ENCODE measurements around the gene DNAI4.
"Not testable (repeated sequence)": the region's sequence is repeated elsewhere in the genome, so short reads cannot be mapped to it uniquely, and the experiment has no call there.

The DNAI4 gene

GRCh38 chr1:66833112-66833511 lies 91.5 kb downstream of the DNAI4 start:
- no peak for DNase-seq (ENCODE audit: low spot score)

DNA sequence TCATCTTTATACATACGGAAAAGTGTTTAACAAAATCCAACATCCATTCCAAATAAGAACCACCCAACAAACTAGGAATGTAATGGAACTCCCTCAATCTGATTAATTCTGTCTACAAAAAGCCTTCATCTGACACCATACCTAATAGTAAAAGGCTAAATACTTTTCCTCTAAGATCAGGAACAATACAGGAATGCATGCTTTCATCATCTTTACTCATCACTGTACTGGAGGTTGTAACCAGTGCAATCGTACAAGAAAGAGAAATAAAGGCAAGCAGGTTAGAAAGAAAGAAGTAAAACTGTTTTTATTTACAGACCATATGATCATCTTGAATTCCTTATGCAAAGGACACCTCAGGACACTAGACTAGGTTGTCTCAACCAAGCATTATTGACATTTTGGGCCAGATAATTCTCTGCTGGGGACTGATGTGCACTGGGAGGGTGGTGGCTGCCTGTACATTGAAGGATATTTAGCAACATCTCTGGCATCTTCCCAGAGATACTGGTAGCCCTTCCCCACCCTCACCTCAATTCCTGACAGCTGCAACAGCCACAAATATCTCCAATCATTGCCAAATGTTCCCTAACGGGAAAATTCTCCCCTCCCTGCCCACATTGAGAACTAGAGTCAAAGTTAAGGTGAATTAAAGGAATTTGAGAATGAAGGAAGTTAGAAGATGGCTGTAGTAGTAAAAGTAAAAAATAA lies 93.0 kb downstream of the DNAI4 start:
- DNase-seq (ENCODE audit: low spot score) = no peak

DNA sequence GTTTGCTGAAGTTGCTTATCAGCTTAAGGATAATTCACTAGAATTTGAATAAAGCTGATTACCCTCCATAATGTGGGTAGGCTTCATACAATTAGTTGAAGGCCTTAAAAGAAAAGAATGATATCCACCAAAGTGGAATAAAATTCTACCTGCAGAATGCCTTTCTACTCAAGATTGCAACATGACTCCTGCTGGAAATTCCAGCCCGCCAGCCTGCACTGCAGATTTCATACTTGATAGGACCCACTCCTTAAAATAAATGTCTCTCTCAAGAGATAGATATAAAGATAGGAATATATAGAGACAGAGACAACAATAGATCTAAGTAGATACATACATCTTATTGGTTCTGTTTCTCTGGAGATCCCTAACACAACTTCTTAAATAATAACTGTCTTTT lies 99.9 kb downstream of the DNAI4 start:
- no peak for DNase-seq (ENCODE audit: low spot score)

DNA sequence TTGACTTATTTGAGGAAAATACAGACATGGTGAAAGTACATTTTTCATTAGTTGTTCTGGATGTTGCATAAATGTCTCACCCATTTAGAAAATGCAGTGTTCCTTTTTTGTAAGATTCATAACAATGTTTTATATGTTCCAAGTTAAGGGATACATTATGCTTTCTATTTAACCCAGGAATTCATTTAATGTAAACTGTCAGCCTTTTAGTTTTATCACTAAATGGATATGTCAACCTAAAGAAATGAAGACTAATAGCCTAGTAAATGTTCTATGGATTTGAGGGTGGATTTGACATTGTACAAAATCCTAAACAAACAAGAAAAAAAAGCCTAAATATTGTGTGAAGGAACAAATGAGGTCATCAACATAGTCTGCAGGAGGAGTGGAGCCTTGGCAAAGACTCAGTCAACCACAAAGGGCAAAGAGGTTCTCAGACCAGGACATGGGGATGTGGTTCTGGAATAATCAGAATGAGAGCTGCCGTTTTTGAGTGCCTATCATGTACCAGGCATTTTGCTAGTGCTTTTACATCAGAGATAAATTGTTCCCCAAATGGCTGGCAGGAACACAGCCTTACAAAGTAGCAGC lies 114.8 kb downstream of the DNAI4 start:
- DNase-seq (ENCODE audit: low spot score) = no peak

- DNase-seq (ENCODE audit: low spot score) = no peak
These were observed 115.4 kb downstream of the DNAI4 start for GRCh38 chr1:66809245-66809644.

DNA sequence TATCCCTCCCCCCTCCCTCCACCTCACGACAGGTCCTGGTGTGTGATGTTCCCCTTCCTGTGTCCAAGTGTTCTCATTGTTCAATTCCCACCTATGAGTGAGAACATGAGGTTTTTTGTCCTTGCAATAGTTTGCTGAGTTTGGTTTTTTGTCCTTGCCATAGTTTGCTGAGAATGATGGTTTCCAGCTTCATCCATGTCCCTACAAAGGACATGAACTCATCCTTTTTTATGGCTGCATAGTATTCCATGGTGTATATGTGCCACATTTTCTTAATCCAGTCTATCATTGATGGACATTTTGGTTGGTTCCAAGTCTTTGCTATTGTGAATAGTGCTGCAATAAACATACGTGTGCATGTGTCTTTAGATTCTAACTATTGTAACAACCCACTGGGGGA lies 128.8 kb downstream of the DNAI4 start:
- not testable (repeated sequence) for DNase-seq (ENCODE audit: low spot score)

- DNase-seq (ENCODE audit: low spot score) = no peak
These were observed 132.7 kb downstream of the DNAI4 start for GRCh38 chr1:66791621-66792610.

DNA sequence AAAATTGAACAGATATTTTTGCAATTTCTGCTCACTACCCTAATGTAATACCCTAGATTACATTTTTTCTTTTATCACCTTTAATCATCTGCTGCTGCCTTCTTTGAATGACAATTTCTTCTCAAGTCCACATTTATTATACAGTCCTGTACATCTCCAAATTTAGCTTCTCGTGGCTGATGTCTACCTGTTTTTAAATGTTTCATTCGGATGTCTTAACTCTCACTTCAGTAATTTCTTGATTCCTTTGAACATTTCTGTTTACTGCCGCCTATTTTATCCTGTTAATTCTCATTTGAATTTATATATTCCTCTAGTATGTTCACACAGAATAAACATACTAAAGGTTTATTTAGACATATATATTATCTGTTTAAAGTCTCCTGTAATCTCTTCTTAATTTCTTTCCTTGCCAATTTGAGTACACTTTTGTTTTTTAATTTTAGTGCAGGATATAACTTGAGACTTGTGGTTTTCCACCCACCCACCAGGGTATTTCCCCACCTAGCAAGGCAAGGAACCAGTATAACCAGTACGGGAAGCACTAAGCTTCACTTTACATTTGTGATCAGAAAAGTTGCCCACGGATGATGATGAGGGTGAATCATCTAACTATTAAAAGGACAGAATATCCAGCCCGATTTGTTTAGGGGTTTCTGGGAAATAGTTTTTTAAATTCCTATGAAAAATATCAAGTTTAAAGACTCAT lies 136.3 kb downstream of the DNAI4 start:
- no peak for DNase-seq (ENCODE audit: low spot score)

- DNase-seq (ENCODE audit: low spot score) = no peak
These were observed 137.0 kb downstream of the DNAI4 start for GRCh38 chr1:66787641-66788040.

DNA sequence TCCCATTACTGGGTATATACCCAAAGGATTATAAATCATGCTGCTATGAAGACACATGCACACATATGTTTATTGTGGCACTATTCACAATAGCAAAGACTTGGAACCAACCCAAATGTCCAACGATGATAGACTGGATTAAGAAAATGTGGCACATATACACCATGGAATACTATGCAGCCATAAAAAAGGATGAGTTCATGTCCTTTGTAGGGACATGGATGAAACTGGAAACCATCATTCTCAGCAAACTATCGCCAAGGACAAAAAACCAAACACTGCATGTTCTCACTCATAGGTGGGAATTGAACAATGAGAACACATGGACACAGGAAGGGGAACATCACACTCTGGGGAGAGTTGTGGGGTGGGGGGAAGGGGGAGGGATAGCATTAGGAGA lies 138.9 kb downstream of the DNAI4 start:
- not testable (repeated sequence) for DNase-seq (ENCODE audit: low spot score)

DNA sequence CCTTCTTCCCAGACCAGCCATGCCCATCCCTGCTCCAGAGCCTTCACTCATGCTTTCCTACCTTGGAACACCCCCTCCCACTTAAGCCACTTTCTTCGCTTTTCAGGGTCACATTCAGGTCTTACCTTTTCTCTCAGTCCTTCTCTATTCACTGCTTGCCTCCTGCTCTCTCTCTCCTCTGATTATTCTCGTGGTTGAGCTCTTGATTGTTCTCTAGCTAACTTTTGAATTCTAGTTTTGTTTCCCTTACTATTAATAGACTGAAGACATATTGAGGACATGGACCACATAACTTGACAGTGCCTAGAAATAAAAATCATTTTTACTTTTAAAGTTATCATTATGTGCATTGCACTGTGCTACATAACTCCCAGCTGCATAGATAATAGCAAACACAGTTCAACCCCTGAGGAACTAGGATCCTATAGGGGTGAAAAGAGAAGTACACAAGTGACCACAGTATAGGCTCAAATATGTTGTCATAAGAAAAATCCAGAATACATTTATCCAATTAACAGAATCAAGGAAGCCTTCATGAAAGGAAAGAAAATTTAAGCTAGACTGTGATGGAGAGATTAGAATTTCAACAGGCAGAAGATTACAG lies 145.1 kb downstream of the DNAI4 start:
- no peak for DNase-seq (ENCODE audit: low spot score)

- no peak for DNase-seq (ENCODE audit: low spot score)
These were observed 145.7 kb downstream of the DNAI4 start for GRCh38 chr1:66778969-66779368.

GRCh38 chr1:66778266-66778665 lies 146.4 kb downstream of the DNAI4 start:
- no peak for DNase-seq (ENCODE audit: low spot score)

DNA sequence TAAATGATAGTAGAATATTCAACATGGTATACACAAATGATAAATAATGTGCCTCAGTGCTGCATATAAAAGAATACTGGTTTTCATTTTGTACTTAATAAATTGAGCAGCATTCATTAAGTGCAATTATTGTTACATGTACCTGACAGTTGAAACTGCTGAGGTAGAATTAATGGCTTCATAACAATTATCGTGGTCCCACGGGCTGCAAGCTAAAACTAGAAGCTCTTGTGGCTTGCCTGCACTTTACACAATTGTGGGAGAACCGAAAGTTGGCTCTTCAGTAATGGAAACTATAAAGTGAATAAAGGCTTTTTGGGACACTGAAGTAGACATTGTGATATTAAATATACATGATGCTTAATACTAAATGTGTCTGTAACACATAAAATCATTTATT lies 146.8 kb downstream of the DNAI4 start:
- DNase-seq (ENCODE audit: low spot score) = no peak

DNA sequence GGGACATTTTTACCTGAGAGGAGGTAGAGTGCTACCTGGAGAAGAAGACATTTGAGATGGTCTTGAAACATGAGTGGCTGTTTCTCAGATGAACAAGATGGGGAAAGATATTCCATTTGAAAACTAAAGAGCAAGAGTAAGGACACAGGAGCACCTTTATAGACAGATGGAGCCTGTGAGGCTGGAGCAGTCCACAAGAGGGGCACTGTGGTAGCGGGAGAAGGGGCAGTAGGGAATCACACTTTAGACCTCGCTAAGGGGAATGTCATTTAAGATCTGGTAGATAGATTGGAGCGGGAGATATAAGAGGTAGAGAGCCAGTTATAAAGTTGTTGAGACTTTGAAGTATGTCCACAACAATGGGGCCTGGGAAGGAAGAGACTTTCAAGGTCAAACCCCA lies 149.0 kb downstream of the DNAI4 start:
- no peak for DNase-seq (ENCODE audit: low spot score)

- no peak for DNase-seq (ENCODE audit: low spot score)
These were observed 150.2 kb downstream of the DNAI4 start for GRCh38 chr1:66774438-66774837.

DNA sequence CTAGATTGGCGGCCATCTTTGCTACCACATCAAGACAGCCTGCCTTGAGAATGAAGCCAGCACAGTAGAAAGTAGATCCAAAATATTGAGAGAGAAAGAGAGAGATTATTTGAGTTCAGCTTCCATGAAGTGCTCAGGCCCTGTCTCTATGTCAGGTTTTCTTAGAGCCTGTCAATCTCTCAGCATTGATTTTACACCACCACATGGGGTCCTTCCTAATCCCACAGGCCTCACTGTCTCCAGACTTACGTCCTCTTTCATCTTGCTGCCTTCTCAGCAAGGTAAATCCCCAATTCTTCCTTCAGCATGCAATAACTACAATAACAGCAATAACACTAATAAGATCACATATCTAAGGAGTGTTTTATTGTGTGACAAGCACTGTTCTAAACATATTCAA lies 151.4 kb downstream of the DNAI4 start:
- DNase-seq (ENCODE audit: low spot score) = no peak

- DNase-seq (ENCODE audit: low spot score) = no peak
These were observed 154.0 kb downstream of the DNAI4 start for GRCh38 chr1:66770694-66771093.

DNA sequence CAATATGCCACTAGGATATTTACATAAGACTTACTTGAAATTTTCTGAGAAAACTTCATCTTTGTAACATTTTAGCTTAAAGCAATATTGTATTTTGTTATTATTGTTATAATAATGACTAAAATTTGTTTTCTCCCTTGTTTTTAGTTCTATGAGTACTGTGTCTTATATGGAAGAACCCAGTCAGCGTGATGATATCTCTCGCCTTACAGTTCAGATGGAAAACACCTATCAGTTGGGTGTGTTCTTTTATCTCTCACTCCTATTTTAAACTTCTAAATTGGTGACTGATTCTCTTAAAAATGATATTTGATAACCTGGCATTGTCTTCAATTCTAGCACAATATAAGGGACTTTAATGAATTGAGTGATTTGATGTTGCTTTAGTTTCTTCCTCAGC lies 154.4 kb downstream of the DNAI4 start:
- DNase-seq (ENCODE audit: low spot score) = no peak

- no peak for DNase-seq (ENCODE audit: low spot score)
These were observed 155.0 kb downstream of the DNAI4 start for GRCh38 chr1:66769512-66770229.

DNA sequence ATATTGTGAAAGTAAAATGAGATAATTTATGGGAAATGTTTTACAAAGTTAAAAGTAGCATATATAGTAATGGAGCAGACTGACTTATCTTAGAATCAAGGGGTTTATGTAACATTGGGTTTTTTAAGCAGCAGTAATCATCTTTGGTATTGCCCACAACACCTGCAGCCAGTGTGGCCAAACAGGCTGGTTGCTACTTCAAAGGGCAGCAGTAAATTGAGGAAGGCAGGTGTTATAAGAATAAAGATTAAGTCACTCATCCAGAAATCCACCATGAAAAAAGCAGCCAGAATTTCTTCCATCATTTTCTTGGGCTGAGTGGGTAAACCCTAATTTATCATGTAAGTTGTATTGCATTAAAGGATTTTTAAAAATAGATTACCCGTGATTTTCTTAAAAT lies 155.7 kb downstream of the DNAI4 start:
- no peak for DNase-seq (ENCODE audit: low spot score)

Measured in iPS-NIHi11 (cell line).